Kidney (tissue), 14 donors: ENCODE measurements around the gene LIN28B. TPM values are rescaled to one million over a fixed set of nuclear protein-coding genes. Genes with fewer than 3 reads are reported as not detected.
A peak's percentile ranks its signal among the peaks of the same experiment; 100 is the strongest.
"Not testable (repeated sequence)": the region's sequence is repeated elsewhere in the genome, so short reads cannot be mapped to it uniquely, and the experiment has no call there.

Experiments used
- DNase-seq, 5 donors: peaks; one replicate each; pipeline ENCODE4 v3.0.0-alpha.2; 2013 to 2020
- FAIRE-seq: peaks from 2 replicates; lab custom pipeline; 2012; peaks lifted over from hg19 to GRCh38; lab: Jason Lieb, UNC
- H3K27ac ChIP-seq, 2 donors: one replicate each; pipeline ENCODE4 v1.7.0; 2013; ENCODE audit warnings: low read depth in 2 of 2, low read length in 2 of 2, inconsistent platforms in 1 of 2
- H3K27me3 ChIP-seq: one replicate; pipeline ENCODE4 v1.7.1; 2013; ENCODE audit warnings: low read length, inconsistent platforms; ENCODE audit not compliant: control insufficient read depth, insufficient read depth
- H3K36me3 ChIP-seq, 3 donors: one replicate each; pipeline versions ENCODE4 v1.7.0 to v1.7.1; 2013; ENCODE audit warnings: low read length in 3 of 3, control low read depth in 1 of 3, inconsistent platforms in 1 of 3; ENCODE audit not compliant: insufficient read depth in 3 of 3, control insufficient read depth in 2 of 3
- H3K4me1 ChIP-seq, 3 donors: one replicate each; pipeline versions ENCODE4 v1.7.0 to v1.7.1; 2013; ENCODE audit warnings: low read length in 3 of 3, inconsistent platforms in 1 of 3, low read depth in 1 of 3; ENCODE audit not compliant: control insufficient read depth in 2 of 3, insufficient read depth in 2 of 3
- H3K4me3 ChIP-seq, 3 donors: one replicate each; pipeline versions ENCODE4 v1.7.0 to v1.8.1; 2013; ENCODE audit warnings: low read length in 3 of 3, control low read depth in 1 of 3, inconsistent platforms in 1 of 3
- H3K9ac ChIP-seq, 3 donors: one replicate each; pipeline versions ENCODE4 v1.7.0 to v1.7.1; 2013; ENCODE audit warnings: low read length in 3 of 3, control low read depth in 1 of 3, inconsistent platforms in 1 of 3
- H3K9me3 ChIP-seq, 3 donors: one replicate each; pipeline versions ENCODE4 v1.7.0 to v1.7.1; 2013; ENCODE audit warnings: low read length in 3 of 3, control low read depth in 1 of 3, inconsistent platforms in 1 of 3; ENCODE audit not compliant: control insufficient read depth in 2 of 3, insufficient read depth in 1 of 3
- intact Hi-C: fragments of 100-400 bp; cut with DNase I; formaldehyde crosslinking; loops from one replicate; pipeline ENCODE4 v1.11.1; 2022
- polyA plus RNA-seq: library from polyadenylated mRNA; stranded (reverse); fragments of 350-450 nt; fragmentation: Illumina TruSeq; extraction: RNeasy Lipid Tissue Mini Kit (QIAGEN cat#74804); gene quantifications from one replicate; pipeline ENCODE4 v1.2.3, GENCODE V29; 2014; ENCODE audit warnings: low read depth, low replicate concordance; ENCODE audit not compliant: insufficient read depth
- total RNA-seq: library from RNA; stranded (reverse); fragmentation: NEBNext Ultra II Directional; extraction: Animal tissue kit (Norgen Biotek cat#: 25700); gene quantifications from one replicate; pipeline ENCODE4 v1.2.1, GENCODE V29; 2021
- TF ChIP-seq, protein P1 (sequence below): IDR thresholded peaks from 3 replicates; pipeline ENCODE4 v1.5.1; 2012; ENCODE audit warnings: mild to moderate bottlenecking, moderate library complexity, borderline replicate concordance; ENCODE audit not compliant: insufficient read depth; ENCODE audit errors: extremely low read depth
- donor health status: control.
- donor health status: control.
- donor health status: control.
- donor health status: control.
- donor health status: control.
- donor health status: DM: yes; HTN: yes; CAD: no.
- donor health status: Normal renal cell carcinoma (clear cell type).

LIN28B gene
- total and polyA plus RNA-seq, 2 donors from 2014 or later, result not detected

DNA sequence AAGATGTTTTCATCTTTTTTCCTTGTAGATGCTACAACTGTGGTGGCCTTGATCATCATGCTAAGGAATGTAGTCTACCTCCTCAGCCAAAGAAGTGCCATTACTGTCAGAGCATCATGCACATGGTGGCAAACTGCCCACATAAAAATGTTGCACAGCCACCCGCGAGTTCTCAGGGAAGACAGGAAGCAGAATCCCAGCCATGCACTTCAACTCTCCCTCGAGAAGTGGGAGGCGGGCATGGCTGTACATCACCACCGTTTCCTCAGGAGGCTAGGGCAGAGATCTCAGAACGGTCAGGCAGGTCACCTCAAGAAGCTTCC, 121.4 kb downstream of the LIN28B start:
- TF ChIP-seq, protein P1, sequence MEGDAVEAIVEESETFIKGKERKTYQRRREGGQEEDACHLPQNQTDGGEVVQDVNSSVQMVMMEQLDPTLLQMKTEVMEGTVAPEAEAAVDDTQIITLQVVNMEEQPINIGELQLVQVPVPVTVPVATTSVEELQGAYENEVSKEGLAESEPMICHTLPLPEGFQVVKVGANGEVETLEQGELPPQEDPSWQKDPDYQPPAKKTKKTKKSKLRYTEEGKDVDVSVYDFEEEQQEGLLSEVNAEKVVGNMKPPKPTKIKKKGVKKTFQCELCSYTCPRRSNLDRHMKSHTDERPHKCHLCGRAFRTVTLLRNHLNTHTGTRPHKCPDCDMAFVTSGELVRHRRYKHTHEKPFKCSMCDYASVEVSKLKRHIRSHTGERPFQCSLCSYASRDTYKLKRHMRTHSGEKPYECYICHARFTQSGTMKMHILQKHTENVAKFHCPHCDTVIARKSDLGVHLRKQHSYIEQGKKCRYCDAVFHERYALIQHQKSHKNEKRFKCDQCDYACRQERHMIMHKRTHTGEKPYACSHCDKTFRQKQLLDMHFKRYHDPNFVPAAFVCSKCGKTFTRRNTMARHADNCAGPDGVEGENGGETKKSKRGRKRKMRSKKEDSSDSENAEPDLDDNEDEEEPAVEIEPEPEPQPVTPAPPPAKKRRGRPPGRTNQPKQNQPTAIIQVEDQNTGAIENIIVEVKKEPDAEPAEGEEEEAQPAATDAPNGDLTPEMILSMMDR, result no peak
- Histone ChIP-seq H3K4me3 (no peak overlapping the region), H3K36me3 (no peaks in the 10 kb centered on the region), H3K9ac (no peak overlapping the region), H3K4me1 (no peaks in the 10 kb centered on the region), H3K27ac (no peak overlapping the region), H3K9me3 (no peaks in the 10 kb centered on the region), H3K27me3 (no peaks in the 10 kb centered on the region)
- no peak for DNase-seq
- intact Hi-C loops, result no loop called here
- no peak for FAIRE-seq

DNA sequence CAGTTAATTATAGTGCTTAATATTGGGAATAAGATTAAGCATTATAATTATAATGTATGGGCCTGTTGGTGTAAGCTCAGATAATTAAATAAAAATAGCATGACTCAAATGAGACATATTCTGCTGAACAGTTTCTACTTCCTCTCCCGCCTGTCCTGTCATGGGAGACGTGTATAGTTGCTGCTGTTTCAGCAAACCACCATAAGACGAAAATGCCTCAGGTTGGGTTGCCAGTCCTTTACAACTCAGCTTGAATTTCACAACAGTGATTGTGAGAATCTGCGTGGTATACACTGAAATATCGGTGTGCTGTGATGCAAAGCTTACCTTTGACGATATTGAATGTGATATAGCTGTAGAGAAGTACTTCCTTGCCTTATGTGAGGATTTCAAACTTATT, 123.4 kb downstream of the LIN28B start:
- H3K36me3 ChIP-seq, result no peaks in the 10 kb centered on the region
- no peaks in the 10 kb centered on the region for H3K4me1 ChIP-seq
- H3K9ac ChIP-seq, result no peak overlapping the region
- intact Hi-C loops, result no loop called here
- no peaks in the 10 kb centered on the region for H3K9me3 ChIP-seq
- H3K4me3 ChIP-seq, result no peak overlapping the region
- no peak overlapping the region for H3K27ac ChIP-seq
- no peak for DNase-seq
- TF ChIP-seq, protein P1, result no peak
- no peak for FAIRE-seq
- no peaks in the 10 kb centered on the region for H3K27me3 ChIP-seq

DNA sequence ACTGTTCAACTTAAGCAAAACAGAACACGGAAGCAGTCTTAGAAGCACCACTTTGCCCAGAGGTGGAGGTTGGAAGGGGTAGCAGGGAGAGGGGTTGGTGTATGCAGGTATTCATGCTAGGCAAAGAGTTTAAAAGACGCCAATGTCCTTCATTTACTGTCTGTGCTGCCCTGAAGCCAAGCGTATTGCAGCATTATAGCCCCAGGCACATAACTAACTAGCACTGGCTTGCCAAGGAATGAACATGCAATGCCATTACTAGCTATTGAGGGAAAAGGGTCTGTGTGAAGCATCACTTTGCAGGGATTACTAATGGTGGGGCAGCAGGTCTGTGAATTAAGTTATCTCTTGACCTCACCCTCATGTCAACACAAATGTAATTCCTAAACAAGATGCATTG, 124.8 kb downstream of the LIN28B start:
- H3K27me3 ChIP-seq, H3K9me3 ChIP-seq, H3K4me1 ChIP-seq, H3K36me3 ChIP-seq, H3K27ac ChIP-seq, FAIRE-seq, intact Hi-C loops, DNase-seq, H3K4me3 ChIP-seq, H3K9ac ChIP-seq: not testable (repeated sequence)

DNA sequence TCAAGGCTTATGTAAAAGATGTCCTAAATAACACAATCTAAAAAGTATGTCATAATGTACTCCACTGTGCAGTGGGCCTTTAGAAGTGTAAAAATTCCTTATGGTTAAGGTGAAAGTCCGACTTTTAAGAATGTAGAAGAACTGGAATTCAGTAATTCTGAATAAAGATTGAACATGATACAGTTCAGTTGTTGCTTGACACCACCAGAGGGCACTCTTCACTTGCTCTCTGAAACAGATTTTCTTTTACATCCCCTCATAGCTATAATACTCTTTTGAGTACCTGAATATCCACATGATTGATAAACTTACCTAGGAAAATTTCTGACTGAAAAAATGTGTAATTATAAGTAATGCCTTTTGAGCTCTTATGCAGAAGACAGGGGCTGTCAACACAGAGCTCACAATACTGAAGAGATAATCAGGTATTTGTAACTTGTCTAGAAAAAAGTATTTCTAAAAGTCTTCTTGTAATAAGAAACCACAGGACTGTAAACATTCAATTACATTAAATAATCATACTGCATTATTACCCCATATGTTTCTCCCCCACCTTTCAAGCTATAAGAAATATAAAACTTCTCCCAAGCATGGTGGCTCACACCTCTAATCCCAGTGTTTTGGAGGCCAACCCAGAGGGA, 130.8 kb downstream of the LIN28B start:
- DNase-seq (peak in 3 of 5 donors; percentile 21 to 75 (median 68)), FAIRE-seq (peak; percentile 82)

More for the DNA sequence above, 130.8 kb downstream of the LIN28B start:
- Histone ChIP-seq H3K27ac (no peak overlapping the region), H3K36me3 (no peaks in the 10 kb centered on the region), H3K4me1 (no peaks in the 10 kb centered on the region), H3K9ac (no peak overlapping the region), H3K4me3 (no peak overlapping the region), H3K27me3 (no peaks in the 10 kb centered on the region), H3K9me3 (no peaks in the 10 kb centered on the region)
- TF ChIP-seq, protein P1, result peak; percentile 81
- intact Hi-C loops, result no loop called here
